ENCODE results near the gene GLCCI1.

GLCCI1 gene

DNA sequence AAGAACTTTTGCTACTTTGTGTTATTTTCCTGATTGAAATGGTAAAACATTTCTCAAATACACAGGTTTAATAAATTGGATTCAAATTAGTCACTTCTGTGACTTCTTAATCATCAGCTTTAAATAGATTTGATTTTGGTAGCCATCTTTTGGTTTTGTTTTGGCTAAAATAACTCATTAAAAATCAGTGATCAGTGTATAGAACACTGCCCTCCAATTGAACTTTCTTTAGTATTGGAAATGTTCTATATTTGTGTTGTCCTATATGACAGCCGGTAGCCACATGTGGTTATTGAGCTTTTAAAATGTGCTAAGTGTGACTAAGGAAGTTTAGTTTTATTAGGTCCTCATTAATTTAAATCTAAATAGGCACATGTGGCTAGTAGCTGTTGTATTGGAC, 50.4 kb downstream of the GLCCI1 start:
- DNase-seq (ENCODE audit: low read depth in 1 of 2, low spot score in 1 of 2), result no peak
- no peak overlapping the region for H3K4me3 ChIP-seq (replicated peaks; ENCODE audit: insufficient read depth, low read length)
- TF ChIP-seq, protein P1, sequence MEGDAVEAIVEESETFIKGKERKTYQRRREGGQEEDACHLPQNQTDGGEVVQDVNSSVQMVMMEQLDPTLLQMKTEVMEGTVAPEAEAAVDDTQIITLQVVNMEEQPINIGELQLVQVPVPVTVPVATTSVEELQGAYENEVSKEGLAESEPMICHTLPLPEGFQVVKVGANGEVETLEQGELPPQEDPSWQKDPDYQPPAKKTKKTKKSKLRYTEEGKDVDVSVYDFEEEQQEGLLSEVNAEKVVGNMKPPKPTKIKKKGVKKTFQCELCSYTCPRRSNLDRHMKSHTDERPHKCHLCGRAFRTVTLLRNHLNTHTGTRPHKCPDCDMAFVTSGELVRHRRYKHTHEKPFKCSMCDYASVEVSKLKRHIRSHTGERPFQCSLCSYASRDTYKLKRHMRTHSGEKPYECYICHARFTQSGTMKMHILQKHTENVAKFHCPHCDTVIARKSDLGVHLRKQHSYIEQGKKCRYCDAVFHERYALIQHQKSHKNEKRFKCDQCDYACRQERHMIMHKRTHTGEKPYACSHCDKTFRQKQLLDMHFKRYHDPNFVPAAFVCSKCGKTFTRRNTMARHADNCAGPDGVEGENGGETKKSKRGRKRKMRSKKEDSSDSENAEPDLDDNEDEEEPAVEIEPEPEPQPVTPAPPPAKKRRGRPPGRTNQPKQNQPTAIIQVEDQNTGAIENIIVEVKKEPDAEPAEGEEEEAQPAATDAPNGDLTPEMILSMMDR (IDR thresholded peaks at IDR 0.05; ENCODE audit: insufficient read depth, low read length), result no peak
- TF ChIP-seq POLR2AphosphoS5 (IDR thresholded peaks at IDR 0.05; ENCODE audit: low read depth) (no peak), SPI1 (IDR thresholded peaks at IDR 0.05; ENCODE audit: borderline replicate concordance, low read depth) (no peak)
- no peaks in the 10 kb centered on the region for H3K27me3 ChIP-seq (ENCODE audit: insufficient read depth, poor library complexity, severe bottlenecking)
- no peak overlapping the region for H3K27ac ChIP-seq (replicated peaks)

DNA sequence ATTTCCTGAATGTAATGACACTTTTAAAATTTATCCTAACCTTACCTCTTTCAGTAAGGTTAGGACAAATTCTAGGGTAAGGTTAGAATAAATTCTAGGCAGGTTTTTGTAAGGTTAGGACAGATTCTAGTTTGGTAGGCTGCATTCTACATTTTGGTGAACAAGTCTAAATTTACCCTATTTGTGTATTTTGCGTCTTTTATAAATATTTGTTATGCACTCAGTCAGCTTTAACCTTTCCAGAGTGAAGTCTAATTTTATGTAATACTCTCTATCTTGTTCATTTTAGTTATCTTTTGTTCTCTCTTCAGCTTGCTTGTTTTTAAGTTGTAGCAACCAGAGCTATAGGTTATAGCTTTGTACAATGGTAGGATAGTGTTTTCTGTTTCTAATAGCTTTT, 54.0 kb downstream of the GLCCI1 start:
- TF ChIP-seq GABPA (IDR thresholded peaks at IDR 0.05; ENCODE audit: low read depth), result no peak
- TF ChIP-seq, protein P1 (IDR thresholded peaks at IDR 0.05; ENCODE audit: insufficient read depth, low read length), result no peak
- TF ChIP-seq, protein P2, sequence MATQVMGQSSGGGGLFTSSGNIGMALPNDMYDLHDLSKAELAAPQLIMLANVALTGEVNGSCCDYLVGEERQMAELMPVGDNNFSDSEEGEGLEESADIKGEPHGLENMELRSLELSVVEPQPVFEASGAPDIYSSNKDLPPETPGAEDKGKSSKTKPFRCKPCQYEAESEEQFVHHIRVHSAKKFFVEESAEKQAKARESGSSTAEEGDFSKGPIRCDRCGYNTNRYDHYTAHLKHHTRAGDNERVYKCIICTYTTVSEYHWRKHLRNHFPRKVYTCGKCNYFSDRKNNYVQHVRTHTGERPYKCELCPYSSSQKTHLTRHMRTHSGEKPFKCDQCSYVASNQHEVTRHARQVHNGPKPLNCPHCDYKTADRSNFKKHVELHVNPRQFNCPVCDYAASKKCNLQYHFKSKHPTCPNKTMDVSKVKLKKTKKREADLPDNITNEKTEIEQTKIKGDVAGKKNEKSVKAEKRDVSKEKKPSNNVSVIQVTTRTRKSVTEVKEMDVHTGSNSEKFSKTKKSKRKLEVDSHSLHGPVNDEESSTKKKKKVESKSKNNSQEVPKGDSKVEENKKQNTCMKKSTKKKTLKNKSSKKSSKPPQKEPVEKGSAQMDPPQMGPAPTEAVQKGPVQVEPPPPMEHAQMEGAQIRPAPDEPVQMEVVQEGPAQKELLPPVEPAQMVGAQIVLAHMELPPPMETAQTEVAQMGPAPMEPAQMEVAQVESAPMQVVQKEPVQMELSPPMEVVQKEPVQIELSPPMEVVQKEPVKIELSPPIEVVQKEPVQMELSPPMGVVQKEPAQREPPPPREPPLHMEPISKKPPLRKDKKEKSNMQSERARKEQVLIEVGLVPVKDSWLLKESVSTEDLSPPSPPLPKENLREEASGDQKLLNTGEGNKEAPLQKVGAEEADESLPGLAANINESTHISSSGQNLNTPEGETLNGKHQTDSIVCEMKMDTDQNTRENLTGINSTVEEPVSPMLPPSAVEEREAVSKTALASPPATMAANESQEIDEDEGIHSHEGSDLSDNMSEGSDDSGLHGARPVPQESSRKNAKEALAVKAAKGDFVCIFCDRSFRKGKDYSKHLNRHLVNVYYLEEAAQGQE (IDR thresholded peaks at IDR 0.05; ENCODE audit: insufficient replicate concordance, low read depth), result no peak
- no peak for TF ChIP-seq POLR2AphosphoS5 (IDR thresholded peaks at IDR 0.05; ENCODE audit: low read depth)
- TF ChIP-seq SPI1 (IDR thresholded peaks at IDR 0.05; ENCODE audit: borderline replicate concordance, low read depth), result no peak
- DNase-seq (ENCODE audit: low read depth in 1 of 2, low spot score in 1 of 2), result no peak
- no peak overlapping the region for H3K27ac ChIP-seq (replicated peaks)
- no peak overlapping the region for H3K4me3 ChIP-seq (replicated peaks; ENCODE audit: insufficient read depth, low read length)
- no peaks in the 10 kb centered on the region for H3K27me3 ChIP-seq (ENCODE audit: insufficient read depth, poor library complexity, severe bottlenecking)

DNA sequence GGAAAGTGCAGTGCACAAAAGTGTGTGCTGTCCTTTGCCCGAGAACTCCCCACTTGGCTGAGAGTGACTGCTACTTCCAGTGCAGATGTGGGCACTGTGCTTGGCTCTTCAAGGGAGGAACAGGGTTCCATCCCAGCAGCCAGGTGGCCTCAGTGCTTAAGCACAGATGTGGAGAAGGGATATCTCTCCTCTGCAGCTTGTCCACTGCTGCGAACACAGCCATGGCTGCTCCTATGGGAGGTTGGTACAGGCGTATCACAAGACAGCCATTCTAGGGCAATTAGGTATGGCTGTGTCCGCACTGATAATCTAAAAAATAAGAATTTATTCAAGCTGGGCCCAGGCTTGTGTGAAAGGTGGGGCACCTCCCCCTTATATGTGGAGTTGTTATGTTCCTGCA, 66.6 kb downstream of the GLCCI1 start:
- TF ChIP-seq GABPA (IDR thresholded peaks at IDR 0.05; ENCODE audit: low read depth), result no peak
- TF ChIP-seq SPI1 (IDR thresholded peaks at IDR 0.05; ENCODE audit: borderline replicate concordance, low read depth), result no peak
- TF ChIP-seq POLR2AphosphoS5 (IDR thresholded peaks at IDR 0.05; ENCODE audit: low read depth), result no peak
- TF ChIP-seq, protein P1 (IDR thresholded peaks at IDR 0.05; ENCODE audit: insufficient read depth, low read length), result no peak
- TF ChIP-seq, protein P2 (IDR thresholded peaks at IDR 0.05; ENCODE audit: insufficient replicate concordance, low read depth), result no peak

More for the DNA sequence above, 66.6 kb downstream of the GLCCI1 start:
- Histone ChIP-seq H3K4me3 (replicated peaks; ENCODE audit: insufficient read depth, low read length) (no peak overlapping the region), H3K27ac (replicated peaks) (no peak overlapping the region), H3K27me3 (ENCODE audit: insufficient read depth, poor library complexity, severe bottlenecking) (no peaks in the 10 kb centered on the region)
- DNase-seq (ENCODE audit: low read depth in 1 of 2, low spot score in 1 of 2), result no peak
